Suprapubic skin (tissue), 3 donors: Measurements from ENCODE around the gene GATAD2A.

Experiments used
- CTCF ChIP-seq, 2 donors: fragments of 200-600 bp in 1 of 2; fragments of 450-650 bp in 1 of 2; sonication (generic) in 1 of 2; IDR thresholded peaks; one replicate each; pipeline ENCODE4 v1.5.1; 2016 to 2019; ENCODE audit warnings: antibody characterized with exemption in 2 of 2, mild to moderate bottlenecking in 1 of 2, moderate library complexity in 1 of 2
- POLR2AphosphoS5 ChIP-seq, 3 donors: sonication (generic); formaldehyde crosslinking; IDR thresholded peaks; one replicate each; pipeline ENCODE4 v1.6.1; 2017; ENCODE audit warnings: antibody characterized with exemption in 3 of 3

GRCh38 chr19:19485998-19486290 lies 80.5 kb downstream of the GATAD2A start:
- TF ChIP-seq POLR2AphosphoS5 (IDR thresholded peaks at IDR 0.05) (no peak), CTCF (IDR thresholded peaks at IDR 0.05) (no peak)
